ENCODE data around the gene EGLN1. TPM values are rescaled to one million over a fixed set of nuclear protein-coding genes. Genes with fewer than 3 reads are reported as not detected.

Gene EGLN1
- total RNA-seq, 1 donor from 2014 or later = 34.4 TPM

- no peak overlapping the region for H3K4me3 Mint-ChIP-seq
- no peaks in the 10 kb centered on the region for H3K36me3 Mint-ChIP-seq
- no peak for TF ChIP-seq CTCF (IDR thresholded peaks at IDR 0.05; ENCODE audit: unreplicated experiment)
- H3K4me1 Mint-ChIP-seq = peaks cover 15% of the 10 kb centered on the region
- H3K27ac Mint-ChIP-seq = no peak overlapping the region
- no peaks in the 10 kb centered on the region for H3K9me3 Mint-ChIP-seq
- H3K27me3 Mint-ChIP-seq (ENCODE audit: low read depth) = no peaks in the 10 kb centered on the region
- DNase-seq (ENCODE audit: low spot score in 2 of 2, unreplicated experiment in 2 of 2) = no peak
These were observed 92.6 kb downstream of the EGLN1 start for GRCh38 chr1:231329483-231329882.

GRCh38 chr1:231327617-231328016, 94.5 kb downstream of the EGLN1 start:
- Mint-ChIP-seq H3K4me3 (no peak overlapping the region), H3K27ac (no peak overlapping the region), H3K36me3 (no peaks in the 10 kb centered on the region), H3K9me3 (no peaks in the 10 kb centered on the region), H3K27me3 (ENCODE audit: low read depth) (no peaks in the 10 kb centered on the region), H3K4me1 (no peaks in the 10 kb centered on the region)
- no peak for TF ChIP-seq CTCF (IDR thresholded peaks at IDR 0.05; ENCODE audit: unreplicated experiment)
- no peak for DNase-seq (ENCODE audit: low spot score in 2 of 2, unreplicated experiment in 2 of 2)

GRCh38 chr1:231326248-231326647, 95.8 kb downstream of the EGLN1 start:
- H3K27me3 Mint-ChIP-seq (ENCODE audit: low read depth) = no peaks in the 10 kb centered on the region
- no peak overlapping the region for H3K4me3 Mint-ChIP-seq
- TF ChIP-seq CTCF (IDR thresholded peaks at IDR 0.05; ENCODE audit: unreplicated experiment) = no peak
- H3K4me1 Mint-ChIP-seq = no peaks in the 10 kb centered on the region
- DNase-seq (ENCODE audit: low spot score in 2 of 2, unreplicated experiment in 2 of 2) = no peak
- H3K36me3 Mint-ChIP-seq = no peaks in the 10 kb centered on the region
- no peak overlapping the region for H3K27ac Mint-ChIP-seq
- H3K9me3 Mint-ChIP-seq = no peaks in the 10 kb centered on the region

GRCh38 chr1:231324660-231325059, 97.4 kb downstream of the EGLN1 start:
- no peaks in the 10 kb centered on the region for H3K4me1 Mint-ChIP-seq
- no peak overlapping the region for H3K4me3 Mint-ChIP-seq
- H3K9me3 Mint-ChIP-seq = no peaks in the 10 kb centered on the region
- H3K27ac Mint-ChIP-seq = no peak overlapping the region
- no peak for TF ChIP-seq CTCF (IDR thresholded peaks at IDR 0.05; ENCODE audit: unreplicated experiment)
- no peaks in the 10 kb centered on the region for H3K36me3 Mint-ChIP-seq
- no peaks in the 10 kb centered on the region for H3K27me3 Mint-ChIP-seq (ENCODE audit: low read depth)
- DNase-seq (ENCODE audit: low spot score in 2 of 2, unreplicated experiment in 2 of 2) = no peak

GRCh38 chr1:231322880-231323530, 99.1 kb downstream of the EGLN1 start:
- no peaks in the 10 kb centered on the region for H3K4me1 Mint-ChIP-seq
- peak; percentile 41 for TF ChIP-seq CTCF (IDR thresholded peaks at IDR 0.05; ENCODE audit: unreplicated experiment)
- no peaks in the 10 kb centered on the region for H3K9me3 Mint-ChIP-seq
- DNase-seq (ENCODE audit: low spot score in 2 of 2, unreplicated experiment in 2 of 2) = no peak
- H3K4me3 Mint-ChIP-seq = no peak overlapping the region
- H3K36me3 Mint-ChIP-seq = no peaks in the 10 kb centered on the region
- no peak overlapping the region for H3K27ac Mint-ChIP-seq
- no peaks in the 10 kb centered on the region for H3K27me3 Mint-ChIP-seq (ENCODE audit: low read depth)

- no peaks in the 10 kb centered on the region for H3K4me1 Mint-ChIP-seq
- H3K27ac Mint-ChIP-seq = no peak overlapping the region
- no peak overlapping the region for H3K4me3 Mint-ChIP-seq
- H3K36me3 Mint-ChIP-seq = no peaks in the 10 kb centered on the region
- no peaks in the 10 kb centered on the region for H3K9me3 Mint-ChIP-seq
- no peaks in the 10 kb centered on the region for H3K27me3 Mint-ChIP-seq (ENCODE audit: low read depth)
- TF ChIP-seq CTCF (IDR thresholded peaks at IDR 0.05; ENCODE audit: unreplicated experiment) = no peak
- no peak for DNase-seq (ENCODE audit: low spot score in 2 of 2, unreplicated experiment in 2 of 2)
These were observed 103.0 kb downstream of the EGLN1 start for GRCh38 chr1:231319080-231319479.
